ENCODE measurements around the gene SPECC1L. TPM values are rescaled to one million over a fixed set of nuclear protein-coding genes. Genes with fewer than 3 reads are reported as not detected.
"Not testable (repeated sequence)": the region's sequence is repeated elsewhere in the genome, so short reads cannot be mapped to it uniquely, and the experiment has no call there.

The SPECC1L gene
- total RNA-seq, 4 donors from 2014 or later = 42.2 to 45.1 (median 43.6) TPM

DNA sequence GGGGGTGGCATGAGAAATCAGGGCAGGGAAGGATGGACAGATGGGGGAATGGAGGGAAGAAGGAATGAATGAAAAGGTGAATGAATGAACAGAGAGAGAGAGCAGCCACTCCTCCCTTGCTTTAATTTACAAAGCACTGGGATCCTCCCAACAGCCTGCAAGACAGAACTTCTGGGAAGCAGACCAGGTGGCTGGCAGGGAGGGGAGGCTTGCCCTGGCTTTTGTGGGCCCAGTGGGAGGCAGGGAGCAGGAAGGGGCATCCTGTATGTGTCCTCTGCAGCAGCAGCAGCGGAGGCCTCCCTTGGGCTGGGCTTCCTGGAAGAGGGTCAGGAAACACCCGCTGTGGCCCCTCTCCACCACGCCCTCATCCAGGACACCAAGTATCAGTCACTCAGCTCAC lies 27.2 kb upstream of the SPECC1L start:
- H3K4me3 ChIP-seq = peak overlapping the region in 2 of 4 donors; percentile 19 to 48
- not testable (repeated sequence) for H3K27me3 ChIP-seq, H3K9me3 ChIP-seq, H3K36me3 ChIP-seq
- WGBS, 2 donors = 46 to 63% methylated on average over 2 of the region's 3 CpGs
- DNase-seq (ENCODE audit: low spot score in 2 of 2) = peak in 1 of 2 donors; percentile 16
- peaks cover 0 to 55% (median 38%) of the 10 kb centered on the region in 4 donors for H3K4me1 ChIP-seq
- peak overlapping the region in 1 of 4 donors; percentile 11 for H3K27ac ChIP-seq
- TF ChIP-seq EP300 (IDR thresholded peaks at IDR 0.05) = peak in 1 of 2 donors; percentile 38

DNA sequence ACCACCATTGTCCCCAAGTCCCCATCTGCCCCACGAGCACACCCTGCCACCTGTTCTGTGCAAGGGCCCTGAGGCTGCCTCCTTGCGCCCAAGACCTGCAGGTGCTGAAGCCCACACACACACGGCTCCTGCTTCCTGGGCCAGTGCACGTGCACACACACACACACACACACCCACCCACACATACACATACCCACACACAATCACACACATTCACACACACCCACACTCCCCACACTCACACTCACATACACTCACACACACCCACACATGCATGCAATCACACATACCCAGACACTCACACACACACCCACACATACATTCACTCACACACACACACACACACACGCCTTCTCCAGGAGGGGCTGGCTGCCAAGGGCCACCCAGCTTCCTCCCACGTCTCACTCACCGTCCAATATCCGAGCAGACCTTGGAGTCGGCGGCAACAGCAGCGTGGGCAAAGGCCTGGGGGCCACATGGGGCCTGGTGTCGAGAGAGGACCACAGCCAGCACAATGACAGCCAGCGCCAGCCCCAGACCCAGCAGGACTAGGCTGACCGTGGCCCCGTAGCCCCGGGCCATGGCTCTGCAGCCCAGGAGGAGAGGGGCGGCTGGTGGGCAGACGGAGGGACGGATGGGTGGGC lies 26.4 kb upstream of the SPECC1L start:
- 22 to 30% methylated on average over 18 to 19 of the region's 19 CpGs for WGBS, 2 donors
- Histone ChIP-seq H3K4me3 (peak overlapping the region; percentile 2 to 48 (median 14)), H3K36me3 (no peaks in the 10 kb centered on the region), H3K4me1 (peaks cover 0 to 55% (median 38%) of the 10 kb centered on the region in 4 donors), H3K27ac (peak overlapping the region; percentile 58 to 86 (median 64)), H3K9me3 (no peaks in the 10 kb centered on the region), H3K27me3 (no peaks in the 10 kb centered on the region)
- DNase-seq (ENCODE audit: low spot score in 2 of 2) = peak in 1 of 2 donors; percentile 14
- TF ChIP-seq EP300 (IDR thresholded peaks at IDR 0.05) (peak in 1 of 2 donors; percentile 9), POLR2A (IDR thresholded peaks at IDR 0.05) (no peak)
- TF ChIP-seq, protein P1, sequence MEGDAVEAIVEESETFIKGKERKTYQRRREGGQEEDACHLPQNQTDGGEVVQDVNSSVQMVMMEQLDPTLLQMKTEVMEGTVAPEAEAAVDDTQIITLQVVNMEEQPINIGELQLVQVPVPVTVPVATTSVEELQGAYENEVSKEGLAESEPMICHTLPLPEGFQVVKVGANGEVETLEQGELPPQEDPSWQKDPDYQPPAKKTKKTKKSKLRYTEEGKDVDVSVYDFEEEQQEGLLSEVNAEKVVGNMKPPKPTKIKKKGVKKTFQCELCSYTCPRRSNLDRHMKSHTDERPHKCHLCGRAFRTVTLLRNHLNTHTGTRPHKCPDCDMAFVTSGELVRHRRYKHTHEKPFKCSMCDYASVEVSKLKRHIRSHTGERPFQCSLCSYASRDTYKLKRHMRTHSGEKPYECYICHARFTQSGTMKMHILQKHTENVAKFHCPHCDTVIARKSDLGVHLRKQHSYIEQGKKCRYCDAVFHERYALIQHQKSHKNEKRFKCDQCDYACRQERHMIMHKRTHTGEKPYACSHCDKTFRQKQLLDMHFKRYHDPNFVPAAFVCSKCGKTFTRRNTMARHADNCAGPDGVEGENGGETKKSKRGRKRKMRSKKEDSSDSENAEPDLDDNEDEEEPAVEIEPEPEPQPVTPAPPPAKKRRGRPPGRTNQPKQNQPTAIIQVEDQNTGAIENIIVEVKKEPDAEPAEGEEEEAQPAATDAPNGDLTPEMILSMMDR (IDR thresholded peaks at IDR 0.05) = no peak

- not testable (repeated sequence) for H3K27me3 ChIP-seq, H3K36me3 ChIP-seq, H3K9me3 ChIP-seq
- 20 to 51% methylated on average over 8 to 9 of the region's 12 CpGs for WGBS, 2 donors
- H3K4me1 ChIP-seq = peaks cover 0 to 55% (median 38%) of the 10 kb centered on the region in 4 donors
- H3K27ac ChIP-seq = peak within 1 kb of the TSS; percentile 61 to 87 (median 80)
- peak in 1 of 2 donors; percentile 31 for DNase-seq (ENCODE audit: low spot score in 2 of 2)
- H3K4me3 ChIP-seq = peak within 1 kb of the TSS; percentile 13 to 48 (median 14)
Measured at GRCh38 chr22:24245030-24245431, 25.6 kb upstream of the SPECC1L start, which contains the start of gene GGT5. GGT5 (minus strand) TSS chr22:24245082; CDS start chr22:24244725, 357 bp downstream.

GRCh38 chr22:24245584-24246561 lies 24.8 kb upstream of the SPECC1L start:
- peak; percentile 55 to 76 for TF ChIP-seq EP300 (IDR thresholded peaks at IDR 0.05)
- not testable (repeated sequence) for H3K9me3 ChIP-seq, H3K36me3 ChIP-seq, H3K27me3 ChIP-seq
- Histone ChIP-seq H3K27ac (peak overlapping the region; percentile 54 to 87 (median 80)), H3K4me1 (peaks cover 0 to 55% (median 38%) of the 10 kb centered on the region in 4 donors), H3K4me3 (peak overlapping the region in 2 of 4 donors; percentile 14 to 48)
- 32 to 42% methylated on average over 12 of the region's 18 CpGs for WGBS, 2 donors
- DNase-seq (ENCODE audit: low spot score in 2 of 2) = peak; percentile 67 to 71

GRCh38 chr22:24247011-24247507 lies 23.6 kb upstream of the SPECC1L start:
- Histone ChIP-seq H3K36me3 (no peaks in the 10 kb centered on the region), H3K4me3 (no peak overlapping the region), H3K27me3 (no peaks in the 10 kb centered on the region), H3K4me1 (peaks cover 0 to 55% (median 38%) of the 10 kb centered on the region in 4 donors), H3K27ac (peak overlapping the region; percentile 57 to 87 (median 80)), H3K9me3 (no peaks in the 10 kb centered on the region)
- no peak for DNase-seq (ENCODE audit: low spot score in 2 of 2)
- TF ChIP-seq POLR2A (IDR thresholded peaks at IDR 0.05) (no peak), EP300 (IDR thresholded peaks at IDR 0.05) (no peak)
- TF ChIP-seq, protein P1 (IDR thresholded peaks at IDR 0.05) = no peak
- WGBS, 2 donors = 51% methylated on average over 6 of the region's 6 CpGs

DNA sequence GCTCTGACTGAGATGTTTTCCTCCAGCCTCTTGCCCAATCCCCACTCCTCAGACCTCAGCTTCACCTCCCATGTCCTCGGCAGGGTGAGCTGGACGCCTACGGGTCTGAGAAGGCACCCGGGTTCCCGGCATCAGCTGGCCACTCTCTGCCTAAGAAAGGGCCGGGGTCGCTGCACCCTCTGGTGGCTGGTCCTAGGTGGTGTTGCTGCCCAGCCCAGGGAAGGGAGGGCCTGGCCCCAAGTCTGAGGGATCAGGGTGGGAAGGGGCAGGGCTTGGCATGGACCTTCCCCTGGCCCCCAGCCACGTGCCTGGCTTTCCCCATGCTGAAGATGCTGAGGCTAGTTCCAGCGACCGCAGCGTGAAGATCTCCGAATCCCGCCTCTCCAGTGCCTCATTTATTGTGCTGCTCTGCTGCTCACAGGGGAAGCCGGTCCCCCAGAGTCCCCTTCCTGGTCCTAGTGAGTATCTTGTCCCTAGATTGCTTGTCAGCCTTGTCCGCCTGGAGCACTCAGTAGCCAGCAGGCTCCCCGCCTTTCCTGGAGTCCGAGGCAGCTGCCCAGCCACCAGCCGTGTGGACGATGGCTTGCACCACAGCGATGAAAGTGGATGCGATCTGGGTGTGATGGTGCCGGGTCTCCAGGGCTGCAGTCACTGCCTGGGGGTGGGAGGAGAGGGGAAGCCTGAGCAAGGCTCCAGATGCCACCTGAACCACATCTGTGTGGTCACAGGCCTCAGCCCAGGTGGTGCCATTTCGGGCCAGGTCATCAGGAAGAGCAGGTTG lies 22.9 kb upstream of the SPECC1L start:
- WGBS, 2 donors = 24 to 27% methylated on average over 15 to 20 of the region's 23 CpGs
- Histone ChIP-seq H3K36me3 (no peaks in the 10 kb centered on the region), H3K4me1 (peaks cover 0 to 50% (median 34%) of the 10 kb centered on the region in 4 donors), H3K4me3 (no peak overlapping the region), H3K27ac (peak overlapping the region; percentile 57 to 87 (median 80)), H3K9me3 (no peaks in the 10 kb centered on the region), H3K27me3 (no peaks in the 10 kb centered on the region)
- DNase-seq (ENCODE audit: low spot score in 2 of 2) = peak; percentile 87 to 89
- peak in 1 of 2 donors; percentile 87 for TF ChIP-seq EP300 (IDR thresholded peaks at IDR 0.05)
- TF ChIP-seq, protein P1 (IDR thresholded peaks at IDR 0.05) = peak; percentile 65 to 98 (median 89)
- TF ChIP-seq POLR2A (IDR thresholded peaks at IDR 0.05) = no peak

DNA sequence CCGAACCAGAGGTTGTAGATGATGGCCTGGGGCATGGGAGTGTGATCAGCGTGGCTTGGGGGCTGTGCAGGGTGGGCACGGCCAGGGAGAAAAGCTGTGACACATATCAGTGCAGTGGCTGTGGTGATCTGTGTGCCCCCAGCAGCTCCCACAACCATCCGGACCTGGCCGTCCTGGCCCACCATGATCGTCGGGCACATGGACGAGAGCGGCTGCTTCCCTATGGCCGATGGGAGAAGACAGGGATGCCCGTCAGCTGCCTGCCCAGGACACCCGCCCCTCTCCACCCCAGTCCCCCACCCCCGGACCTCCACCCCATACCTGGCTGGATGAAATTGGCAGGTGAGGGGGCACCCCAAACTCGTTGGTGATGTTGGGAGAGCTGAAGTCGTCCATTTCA lies 22.0 kb upstream of the SPECC1L start:
- WGBS, 2 donors = 89 to 93% methylated on average over 10 to 14 of the region's 15 CpGs
- H3K27ac ChIP-seq; H3K27me3 ChIP-seq; DNase-seq (ENCODE audit: low spot score in 2 of 2); H3K36me3 ChIP-seq; H3K4me3 ChIP-seq; H3K9me3 ChIP-seq: not testable (repeated sequence)
- peaks cover 0 to 41% (median 26%) of the 10 kb centered on the region in 4 donors for H3K4me1 ChIP-seq

DNA sequence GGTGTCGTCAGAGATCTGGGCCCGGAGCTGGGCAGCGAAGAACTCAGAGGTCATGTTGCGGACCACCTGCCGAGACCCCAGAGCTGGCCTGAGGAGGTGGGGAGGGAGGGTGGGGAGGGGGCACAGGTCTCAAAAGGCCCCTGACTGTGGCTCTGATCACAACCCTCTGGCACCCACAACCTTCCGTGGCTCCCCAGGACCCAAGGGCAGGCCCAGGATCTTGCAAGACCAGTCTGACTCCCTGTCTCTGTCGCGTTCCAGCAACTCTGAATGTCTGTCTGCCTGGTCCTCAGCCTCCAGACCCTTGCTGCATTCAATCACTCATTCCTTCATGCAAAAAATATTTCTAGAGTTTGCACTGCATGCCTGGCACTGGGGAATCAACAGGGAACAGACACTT lies 21.2 kb upstream of the SPECC1L start:
- not testable (repeated sequence) for DNase-seq (ENCODE audit: low spot score in 2 of 2)

More for the DNA sequence above, 21.2 kb upstream of the SPECC1L start:
- H3K27ac ChIP-seq, H3K36me3 ChIP-seq, H3K27me3 ChIP-seq, H3K9me3 ChIP-seq, H3K4me3 ChIP-seq: not testable (repeated sequence)
- peaks cover 0 to 36% (median 24%) of the 10 kb centered on the region in 4 donors for H3K4me1 ChIP-seq
- WGBS, 2 donors = 94% methylated on average over 6 of the region's 8 CpGs; no CpG with 5 or more reads in 1 of the 2 donors

Data from tibial nerve (tissue), 4 donors.